ELR (cell line): Measurements from ENCODE around the gene SPATA9.

ENCODE experiments used
- DNase-seq: peaks from one replicate; pipeline ENCODE4 v3.0.0-alpha.2; 2015; ENCODE audit warnings: low read depth

SPATA9 gene

GRCh38 chr5:95682891-95683290, at the start of gene SPATA9:
SPATA9 (minus strand) TSS chr5:95682991; CDS start chr5:95682854, 137 bp downstream.
- DNase-seq: no peak

GRCh38 chr5:95731571-95732554, 49.1 kb upstream of the SPATA9 start:
- DNase-seq: peak; percentile 68

GRCh38 chr5:95730730-95731570, 48.2 kb upstream of the SPATA9 start, which contains the start of gene RHOBTB3:
RHOBTB3 (plus strand) TSS chr5:95731336; CDS start chr5:95731683, 347 bp downstream.
- DNase-seq: peak; percentile 95

GRCh38 chr5:95730011-95730700, 47.4 kb upstream of the SPATA9 start:
- no peak for DNase-seq

- no peak for DNase-seq
These were observed 46.6 kb upstream of the SPATA9 start for GRCh38 chr5:95729115-95730010.

GRCh38 chr5:95728494-95729114, 45.8 kb upstream of the SPATA9 start:
- peak; percentile 51 for DNase-seq

- DNase-seq: no peak
These were observed 45.0 kb upstream of the SPATA9 start for GRCh38 chr5:95727764-95728191.

GRCh38 chr5:95726811-95727763, 44.3 kb upstream of the SPATA9 start:
- DNase-seq: no peak

- DNase-seq: no peak
These were observed 43.4 kb upstream of the SPATA9 start for GRCh38 chr5:95725937-95726810.

- DNase-seq: no peak
These were observed 42.5 kb upstream of the SPATA9 start for GRCh38 chr5:95725071-95725820.

GRCh38 chr5:95723632-95724369, 41.0 kb upstream of the SPATA9 start:
- no peak for DNase-seq

- no peak for DNase-seq
These were observed 38.9 kb upstream of the SPATA9 start for GRCh38 chr5:95721582-95722295.

- DNase-seq: no peak
These were observed 37.4 kb upstream of the SPATA9 start for GRCh38 chr5:95720094-95720786.

GRCh38 chr5:95718738-95719137, 35.9 kb upstream of the SPATA9 start:
- DNase-seq: no peak

- DNase-seq: peak; percentile 82
These were observed 35.4 kb upstream of the SPATA9 start for GRCh38 chr5:95718203-95718602.
